SH-SY5Y (cell line): ENCODE measurements around the gene SRPRB.

Source experiments
- GATA2 ChIP-seq: IDR thresholded peaks from 2 replicates; pipeline ENCODE4 v1.6.1; 2011; ENCODE audit warnings: mild to moderate bottlenecking, low read depth, low read length
- GATA3 ChIP-seq: IDR thresholded peaks from 2 replicates; pipeline ENCODE4 v1.6.1; 2011; ENCODE audit warnings: low read depth, mild to moderate bottlenecking, low read length, moderate library complexity

- no peak for TF ChIP-seq GATA3
- TF ChIP-seq GATA2: no peak
Observed at GRCh38 chr3:133838296-133838789, 32.7 kb downstream of the SRPRB start.
